Neural progenitor cell (in vitro differentiated cells): ENCODE results near the gene SMIM10.

Experiments
- EZH2 ChIP-seq: fragments of 200-600 bp; sonication (generic); IDR thresholded peaks from 2 replicates; pipeline ENCODE4 v1.6.1; 2017; ENCODE audit warnings: antibody characterized with exemption, mild to moderate bottlenecking, moderate library complexity
- EZH2phosphoT487 ChIP-seq: fragments of 200-600 bp; sonication (generic); IDR thresholded peaks from 2 replicates; pipeline ENCODE4 v1.6.1; 2017; ENCODE audit warnings: antibody characterized with exemption
- TF ChIP-seq, protein P1 (sequence below): fragments of 200-600 bp; sonication (generic); IDR thresholded peaks from 2 replicates; pipeline ENCODE4 v1.5.1; 2017; ENCODE audit warnings: antibody characterized with exemption, mild to moderate bottlenecking

DNA sequence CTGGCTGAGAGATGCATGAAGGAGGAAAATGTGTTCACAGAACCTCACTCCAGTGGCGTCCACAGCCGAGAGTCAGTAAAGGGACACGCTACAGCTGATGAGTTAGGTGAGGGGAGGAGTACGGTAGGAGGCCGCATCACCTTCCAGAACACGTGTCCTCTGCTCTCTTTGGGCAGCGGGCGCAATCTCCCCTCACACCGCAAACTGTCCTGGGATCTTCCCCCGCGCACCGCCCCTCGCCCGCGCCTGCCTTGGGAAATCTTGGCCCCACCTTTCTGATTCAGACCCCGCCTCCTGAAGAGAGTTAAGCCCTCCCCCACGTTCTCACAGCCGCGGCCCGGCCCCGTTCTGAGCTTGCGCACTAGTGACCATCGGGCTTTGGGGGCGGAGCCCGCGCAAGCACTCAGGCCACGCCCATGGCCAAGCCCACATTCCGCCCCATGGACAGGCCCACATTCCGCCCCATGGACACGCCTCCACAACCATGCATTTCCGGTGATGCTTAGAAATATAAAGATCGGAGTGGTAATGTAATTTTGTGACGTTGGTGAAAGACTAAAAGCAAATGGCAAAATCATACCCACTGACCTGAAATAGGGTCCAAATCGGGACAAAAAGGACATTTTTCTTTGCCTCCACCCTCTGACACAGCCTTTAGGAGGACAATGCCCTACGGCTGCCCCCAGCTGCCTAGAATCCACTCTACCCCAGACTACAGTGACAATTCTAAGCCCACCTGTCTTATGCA lies 13.3 kb downstream of the SMIM10 start:
- TF ChIP-seq, protein P1, sequence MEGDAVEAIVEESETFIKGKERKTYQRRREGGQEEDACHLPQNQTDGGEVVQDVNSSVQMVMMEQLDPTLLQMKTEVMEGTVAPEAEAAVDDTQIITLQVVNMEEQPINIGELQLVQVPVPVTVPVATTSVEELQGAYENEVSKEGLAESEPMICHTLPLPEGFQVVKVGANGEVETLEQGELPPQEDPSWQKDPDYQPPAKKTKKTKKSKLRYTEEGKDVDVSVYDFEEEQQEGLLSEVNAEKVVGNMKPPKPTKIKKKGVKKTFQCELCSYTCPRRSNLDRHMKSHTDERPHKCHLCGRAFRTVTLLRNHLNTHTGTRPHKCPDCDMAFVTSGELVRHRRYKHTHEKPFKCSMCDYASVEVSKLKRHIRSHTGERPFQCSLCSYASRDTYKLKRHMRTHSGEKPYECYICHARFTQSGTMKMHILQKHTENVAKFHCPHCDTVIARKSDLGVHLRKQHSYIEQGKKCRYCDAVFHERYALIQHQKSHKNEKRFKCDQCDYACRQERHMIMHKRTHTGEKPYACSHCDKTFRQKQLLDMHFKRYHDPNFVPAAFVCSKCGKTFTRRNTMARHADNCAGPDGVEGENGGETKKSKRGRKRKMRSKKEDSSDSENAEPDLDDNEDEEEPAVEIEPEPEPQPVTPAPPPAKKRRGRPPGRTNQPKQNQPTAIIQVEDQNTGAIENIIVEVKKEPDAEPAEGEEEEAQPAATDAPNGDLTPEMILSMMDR, result no peak
- TF ChIP-seq EZH2 (no peak), EZH2phosphoT487 (no peak)
